Ascending aorta (tissue), 2 donors: ENCODE data around the gene NPB. TPM values are rescaled to one million over a fixed set of nuclear protein-coding genes. Genes with fewer than 3 reads are reported as not detected.

Experiments used
- DNase-seq, 2 donors: peaks; one replicate each; pipeline ENCODE4 v3.0.0-alpha.2; 2019; ENCODE audit warnings: low spot score in 2 of 2
- H3K27ac ChIP-seq, 2 donors: fragments of 200-600 bp; sonication (generic); one replicate each; pipeline ENCODE4 v1.5.1; 2016 to 2017; ENCODE audit warnings: mild to moderate bottlenecking in 1 of 2
- H3K27me3 ChIP-seq: fragments of 200-600 bp; sonication (generic); one replicate; pipeline ENCODE4 v1.5.1; 2017
- H3K36me3 ChIP-seq, 2 donors: fragments of 200-600 bp; sonication (generic); one replicate each; pipeline ENCODE4 v1.5.1; 2016
- H3K4me1 ChIP-seq, 2 donors: fragments of 200-600 bp; sonication (generic); one replicate each; pipeline ENCODE4 v1.5.1; 2016 to 2017; ENCODE audit warnings: mild to moderate bottlenecking in 1 of 2
- H3K4me3 ChIP-seq, 2 donors: fragments of 200-600 bp; sonication (generic); one replicate each; pipeline ENCODE4 v1.5.1; 2016 to 2017; ENCODE audit warnings: mild to moderate bottlenecking in 1 of 2
- H3K9me3 ChIP-seq, 2 donors: fragments of 200-600 bp; sonication (generic); one replicate each; pipeline ENCODE4 v1.5.1; 2016
- CTCF ChIP-seq, 3 experiments: fragments of 200-600 bp in 2 of 3; fragments of 450-650 bp in 1 of 3; sonication (generic) in 2 of 3; IDR thresholded peaks; one replicate each; pipeline ENCODE4 v1.5.1; 2016 to 2019; ENCODE audit warnings: antibody characterized with exemption in 3 of 3, mild to moderate bottlenecking in 1 of 3, moderate library complexity in 1 of 3
- intact Hi-C: fragments of 100-400 bp; cut with DNase I; formaldehyde crosslinking; loops from one replicate; pipeline ENCODE4 v1.15.1; 2023
- total RNA-seq: library from RNA; depleted of rRNA; stranded (reverse); fragments of >200 nt; gene quantifications from one replicate; pipeline ENCODE4 v1.1.0, GENCODE V29; 2016

The NPB gene
- total RNA-seq, 1 donor from 2014 or later, result 1.5 TPM

GRCh38 chr17:81865358-81865732 lies 36.7 kb upstream of the NPB start:
- Histone ChIP-seq H3K27me3 (no peaks in the 10 kb centered on the region), H3K36me3 (peaks cover 22 to 45% of the 10 kb centered on the region in 2 donors), H3K9me3 (no peaks in the 10 kb centered on the region), H3K4me3 (no peak overlapping the region), H3K27ac (no peak overlapping the region), H3K4me1 (peaks cover 15 to 37% of the 10 kb centered on the region in 2 donors)
- intact Hi-C loops, result loop anchor here (10.0 kb wide), 1 partner anchor 351 kb away; the partner anchor contains the start of gene ACTG1
- no peak for DNase-seq
- no peak for TF ChIP-seq CTCF (IDR thresholded peaks at IDR 0.05)

- H3K36me3 ChIP-seq, result peaks cover 22 to 45% of the 10 kb centered on the region in 2 donors
- no peak overlapping the region for H3K4me3 ChIP-seq
- H3K9me3 ChIP-seq, result no peaks in the 10 kb centered on the region
- no peak for DNase-seq
- peaks cover 15 to 37% of the 10 kb centered on the region in 2 donors for H3K4me1 ChIP-seq
- H3K27ac ChIP-seq, result peak overlapping the region; percentile 96 to 99
- intact Hi-C loops, result loop anchor here (10.0 kb wide), 1 partner anchor 351 kb away; the partner anchor contains the start of gene ACTG1
- H3K27me3 ChIP-seq, result no peaks in the 10 kb centered on the region
- TF ChIP-seq CTCF (IDR thresholded peaks at IDR 0.05), result no peak
These were observed 36.2 kb upstream of the NPB start for GRCh38 chr17:81865733-81866439.

- Histone ChIP-seq H3K27ac (peak overlapping the region; percentile 96 to 99), H3K9me3 (no peaks in the 10 kb centered on the region), H3K4me3 (no peak overlapping the region), H3K27me3 (no peaks in the 10 kb centered on the region), H3K4me1 (peaks cover 15 to 34% of the 10 kb centered on the region in 2 donors), H3K36me3 (peaks cover 22 to 45% of the 10 kb centered on the region in 2 donors)
- no peak for DNase-seq
- intact Hi-C loops, result loop anchor here (10.0 kb wide), 1 partner anchor 352 kb away; the partner anchor contains the start of gene ACTG1
- TF ChIP-seq CTCF (IDR thresholded peaks at IDR 0.05), result no peak
These were observed 35.4 kb upstream of the NPB start for GRCh38 chr17:81866440-81867169.

GRCh38 chr17:81867170-81867990 lies 34.7 kb upstream of the NPB start:
- peaks cover 18 to 30% of the 10 kb centered on the region in 2 donors for H3K4me1 ChIP-seq
- no peaks in the 10 kb centered on the region for H3K9me3 ChIP-seq
- peaks cover 22 to 45% of the 10 kb centered on the region in 2 donors for H3K36me3 ChIP-seq
- peak overlapping the region; percentile 96 to 99 for H3K27ac ChIP-seq
- intact Hi-C loops, result loop anchor here (10.0 kb wide), 1 partner anchor 353 kb away; the partner anchor contains the start of gene ACTG1
- no peak for TF ChIP-seq CTCF (IDR thresholded peaks at IDR 0.05)
- DNase-seq, result no peak
- H3K4me3 ChIP-seq, result no peak overlapping the region
- no peaks in the 10 kb centered on the region for H3K27me3 ChIP-seq

DNA sequence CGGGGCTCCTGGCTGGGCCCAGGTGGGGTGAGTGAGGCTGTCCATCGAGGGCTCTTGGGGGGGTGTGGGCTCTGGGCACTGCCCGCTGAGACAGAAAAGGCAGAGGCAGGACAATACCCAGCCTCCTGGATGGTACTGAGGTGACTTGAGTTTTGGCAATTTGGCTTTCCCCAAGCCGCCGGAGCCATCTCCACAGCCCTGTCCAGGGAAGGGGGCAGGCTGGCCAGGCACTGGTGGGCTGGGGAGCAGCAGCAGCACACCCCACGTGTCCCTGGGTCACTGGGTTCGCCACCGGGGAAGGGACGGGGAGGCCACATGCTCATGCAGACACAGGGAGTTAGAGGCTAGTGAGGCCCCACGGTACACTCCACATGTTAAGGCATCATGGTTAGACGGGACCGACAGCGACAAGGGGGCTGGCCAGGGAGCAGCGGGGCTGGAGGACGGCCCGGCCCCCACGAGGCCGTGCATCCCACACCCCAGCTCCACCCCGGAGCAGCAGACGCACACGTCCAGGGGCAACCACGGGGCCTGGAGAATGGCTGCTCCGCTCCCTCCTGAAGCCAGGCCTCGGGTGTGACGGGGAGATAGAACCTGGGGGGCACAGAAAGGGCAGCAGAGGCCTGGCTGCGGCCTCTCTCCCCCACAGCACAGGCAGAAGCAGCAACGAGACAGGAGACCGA lies 33.9 kb upstream of the NPB start:
- Histone ChIP-seq H3K36me3 (peaks cover 22 to 45% of the 10 kb centered on the region in 2 donors), H3K27ac (peak overlapping the region; percentile 96 to 99), H3K9me3 (no peaks in the 10 kb centered on the region), H3K4me3 (peak overlapping the region in 1 of 2 donors; percentile 83), H3K27me3 (no peaks in the 10 kb centered on the region), H3K4me1 (peaks cover 18 to 32% of the 10 kb centered on the region in 2 donors)
- no peak for DNase-seq
- no peak for TF ChIP-seq CTCF (IDR thresholded peaks at IDR 0.05)
- intact Hi-C loops, result loop anchor here (10.0 kb wide), 1 partner anchor 353 kb away; the partner anchor contains the start of gene ACTG1
